8988T (cell line): ENCODE results near the gene TFRC.
"Not testable (repeated sequence)": the region's sequence is repeated elsewhere in the genome, so short reads cannot be mapped to it uniquely, and the experiment has no call there.

Source experiments
- DNase-seq: peaks from one replicate; pipeline ENCODE4 v3.0.0; 2011

TFRC gene

GRCh38 chr3:196047391-196048030, 34.4 kb downstream of the TFRC start:
- DNase-seq = no peak

- no peak for DNase-seq
Measured at GRCh38 chr3:196044513-196044912, 37.4 kb downstream of the TFRC start.

- no peak for DNase-seq
Measured at GRCh38 chr3:196042673-196043072, 39.2 kb downstream of the TFRC start.

- DNase-seq = no peak
Measured at GRCh38 chr3:196039359-196039758, 42.5 kb downstream of the TFRC start.

GRCh38 chr3:196026059-196026458, 55.8 kb downstream of the TFRC start:
- not testable (repeated sequence) for DNase-seq

- no peak for DNase-seq
Measured at GRCh38 chr3:196024968-196025367, 56.9 kb downstream of the TFRC start.

GRCh38 chr3:196023947-196024346, 57.9 kb downstream of the TFRC start:
- DNase-seq = no peak

GRCh38 chr3:196022499-196022878, 59.4 kb downstream of the TFRC start:
- not testable (repeated sequence) for DNase-seq

- DNase-seq = no peak
Measured at GRCh38 chr3:196020373-196020772, 61.5 kb downstream of the TFRC start.

GRCh38 chr3:196019576-196019975, 62.3 kb downstream of the TFRC start:
- DNase-seq = not testable (repeated sequence)

- not testable (repeated sequence) for DNase-seq
Measured at GRCh38 chr3:196018159-196018558, 63.7 kb downstream of the TFRC start.

GRCh38 chr3:196016485-196016884, 65.4 kb downstream of the TFRC start:
- no peak for DNase-seq

GRCh38 chr3:196016059-196016458, 65.8 kb downstream of the TFRC start:
- no peak for DNase-seq

- no peak for DNase-seq
Measured at GRCh38 chr3:196013587-196014487, 68.1 kb downstream of the TFRC start.

- DNase-seq = no peak
Measured at GRCh38 chr3:196012941-196013476, 68.9 kb downstream of the TFRC start.

- no peak for DNase-seq
Measured at GRCh38 chr3:196012481-196012880, 69.4 kb downstream of the TFRC start.

- no peak for DNase-seq
Measured at GRCh38 chr3:196009456-196009855, 72.4 kb downstream of the TFRC start.

- no peak for DNase-seq
Measured at GRCh38 chr3:196008929-196009328, 73.0 kb downstream of the TFRC start.

GRCh38 chr3:196008387-196008786, 73.5 kb downstream of the TFRC start:
- DNase-seq = no peak

- DNase-seq = no peak
Measured at GRCh38 chr3:196007744-196008335, 74.0 kb downstream of the TFRC start.

- DNase-seq = not testable (repeated sequence)
Measured at GRCh38 chr3:196005338-196005737, 76.6 kb downstream of the TFRC start.

- DNase-seq = not testable (repeated sequence)
Measured at GRCh38 chr3:196004359-196005052, 77.4 kb downstream of the TFRC start.

- no peak for DNase-seq
Measured at GRCh38 chr3:196003611-196004010, 78.3 kb downstream of the TFRC start.
